ENCODE results near the gene CYP4F12. TPM values are rescaled to one million over a fixed set of nuclear protein-coding genes. Genes with fewer than 3 reads are reported as not detected.

The CYP4F12 gene
- total and polyA plus RNA-seq, 10 of the 15 experiments (the other 5 are each of a cell fraction or from before 2014, with no cell fraction given), result 0.12 to 0.20 TPM; not detected in 8

DNA sequence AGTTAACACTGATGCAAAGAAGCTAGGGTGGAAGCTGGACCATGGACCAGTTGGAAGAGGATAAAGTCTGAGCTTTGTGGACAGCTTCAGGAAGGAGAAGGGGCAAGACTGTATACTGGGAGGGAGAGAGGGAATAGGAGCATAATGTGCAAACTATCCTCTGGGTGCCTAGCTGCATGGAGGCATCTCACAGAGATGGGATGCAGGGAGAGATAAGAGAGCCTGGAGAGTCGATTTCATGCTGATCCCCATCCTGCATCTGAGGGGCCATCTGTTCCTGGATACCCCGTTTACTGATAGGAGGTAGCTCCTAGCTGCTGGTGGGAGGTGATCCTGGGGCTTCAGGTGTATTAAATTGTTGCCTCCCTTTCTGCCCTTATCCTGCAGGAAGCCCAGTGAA is 23.4 kb upstream of the CYP4F12 start:
- no peak overlapping the region for H3K9ac ChIP-seq (ENCODE audit: control insufficient read depth, insufficient read depth, low read length)
- BruUV-seq (replicated peaks), result no TSS peak
- RAD21 ChIA-PET (ENCODE audit: unreplicated experiment), result no interaction called here
- TF ChIP-seq, protein P1, sequence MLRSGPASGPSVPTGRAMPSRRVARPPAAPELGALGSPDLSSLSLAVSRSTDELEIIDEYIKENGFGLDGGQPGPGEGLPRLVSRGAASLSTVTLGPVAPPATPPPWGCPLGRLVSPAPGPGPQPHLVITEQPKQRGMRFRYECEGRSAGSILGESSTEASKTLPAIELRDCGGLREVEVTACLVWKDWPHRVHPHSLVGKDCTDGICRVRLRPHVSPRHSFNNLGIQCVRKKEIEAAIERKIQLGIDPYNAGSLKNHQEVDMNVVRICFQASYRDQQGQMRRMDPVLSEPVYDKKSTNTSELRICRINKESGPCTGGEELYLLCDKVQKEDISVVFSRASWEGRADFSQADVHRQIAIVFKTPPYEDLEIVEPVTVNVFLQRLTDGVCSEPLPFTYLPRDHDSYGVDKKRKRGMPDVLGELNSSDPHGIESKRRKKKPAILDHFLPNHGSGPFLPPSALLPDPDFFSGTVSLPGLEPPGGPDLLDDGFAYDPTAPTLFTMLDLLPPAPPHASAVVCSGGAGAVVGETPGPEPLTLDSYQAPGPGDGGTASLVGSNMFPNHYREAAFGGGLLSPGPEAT (IDR thresholded peaks at IDR 0.05; ENCODE audit: low read depth), result no peak
- TF ChIP-seq ZNF24 (IDR thresholded peaks at IDR 0.05) (no peak), PAX5 (IDR thresholded peaks at IDR 0.05; ENCODE audit: borderline replicate concordance, low read depth, low read length) (no peak), SIN3A (IDR thresholded peaks at IDR 0.05; ENCODE audit: low read depth, low read length) (no peak), ZNF384 (IDR thresholded peaks at IDR 0.05; ENCODE audit: borderline replicate concordance, low read depth, low read length) (no peak), IRF4 (IDR thresholded peaks at IDR 0.05; ENCODE audit: low read depth, low read length) (no peak), NFYA (IDR thresholded peaks at IDR 0.05; ENCODE audit: borderline replicate concordance, low read depth, low read length) (no peak), TCF7 (IDR thresholded peaks at IDR 0.05; ENCODE audit: borderline replicate concordance) (no peak), TARDBP (IDR thresholded peaks at IDR 0.05; ENCODE audit: borderline replicate concordance) (no peak), POLR2AphosphoS5 (IDR thresholded peaks at IDR 0.05; ENCODE audit: low read length) (no peak), ZNF622 (IDR thresholded peaks at IDR 0.05) (no peak), SMC3 (IDR thresholded peaks at IDR 0.05; ENCODE audit: borderline replicate concordance, low read length) (no peak), EGR1 (IDR thresholded peaks at IDR 0.05; ENCODE audit: borderline replicate concordance in 1 of 2, low read depth in 2 of 2, low read length in 2 of 2) (no peak), POU2F2 (IDR thresholded peaks at IDR 0.05; ENCODE audit: borderline replicate concordance, low read depth, low read length) (no peak), JUNB (IDR thresholded peaks at IDR 0.05) (no peak), NFIC (IDR thresholded peaks at IDR 0.05; ENCODE audit: low read depth, low read length) (no peak)
- TF ChIP-seq, protein P2, sequence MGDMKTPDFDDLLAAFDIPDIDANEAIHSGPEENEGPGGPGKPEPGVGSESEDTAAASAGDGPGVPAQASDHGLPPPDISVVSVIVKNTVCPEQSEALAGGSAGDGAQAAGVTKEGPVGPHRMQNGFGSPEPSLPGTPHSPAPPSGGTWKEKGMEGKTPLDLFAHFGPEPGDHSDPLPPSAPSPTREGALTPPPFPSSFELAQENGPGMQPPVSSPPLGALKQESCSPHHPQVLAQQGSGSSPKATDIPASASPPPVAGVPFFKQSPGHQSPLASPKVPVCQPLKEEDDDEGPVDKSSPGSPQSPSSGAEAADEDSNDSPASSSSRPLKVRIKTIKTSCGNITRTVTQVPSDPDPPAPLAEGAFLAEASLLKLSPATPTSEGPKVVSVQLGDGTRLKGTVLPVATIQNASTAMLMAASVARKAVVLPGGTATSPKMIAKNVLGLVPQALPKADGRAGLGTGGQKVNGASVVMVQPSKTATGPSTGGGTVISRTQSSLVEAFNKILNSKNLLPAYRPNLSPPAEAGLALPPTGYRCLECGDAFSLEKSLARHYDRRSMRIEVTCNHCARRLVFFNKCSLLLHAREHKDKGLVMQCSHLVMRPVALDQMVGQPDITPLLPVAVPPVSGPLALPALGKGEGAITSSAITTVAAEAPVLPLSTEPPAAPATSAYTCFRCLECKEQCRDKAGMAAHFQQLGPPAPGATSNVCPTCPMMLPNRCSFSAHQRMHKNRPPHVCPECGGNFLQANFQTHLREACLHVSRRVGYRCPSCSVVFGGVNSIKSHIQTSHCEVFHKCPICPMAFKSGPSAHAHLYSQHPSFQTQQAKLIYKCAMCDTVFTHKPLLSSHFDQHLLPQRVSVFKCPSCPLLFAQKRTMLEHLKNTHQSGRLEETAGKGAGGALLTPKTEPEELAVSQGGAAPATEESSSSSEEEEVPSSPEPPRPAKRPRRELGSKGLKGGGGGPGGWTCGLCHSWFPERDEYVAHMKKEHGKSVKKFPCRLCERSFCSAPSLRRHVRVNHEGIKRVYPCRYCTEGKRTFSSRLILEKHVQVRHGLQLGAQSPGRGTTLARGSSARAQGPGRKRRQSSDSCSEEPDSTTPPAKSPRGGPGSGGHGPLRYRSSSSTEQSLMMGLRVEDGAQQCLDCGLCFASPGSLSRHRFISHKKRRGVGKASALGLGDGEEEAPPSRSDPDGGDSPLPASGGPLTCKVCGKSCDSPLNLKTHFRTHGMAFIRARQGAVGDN (IDR thresholded peaks at IDR 0.05), result no peak
- TF ChIP-seq, protein P3, sequence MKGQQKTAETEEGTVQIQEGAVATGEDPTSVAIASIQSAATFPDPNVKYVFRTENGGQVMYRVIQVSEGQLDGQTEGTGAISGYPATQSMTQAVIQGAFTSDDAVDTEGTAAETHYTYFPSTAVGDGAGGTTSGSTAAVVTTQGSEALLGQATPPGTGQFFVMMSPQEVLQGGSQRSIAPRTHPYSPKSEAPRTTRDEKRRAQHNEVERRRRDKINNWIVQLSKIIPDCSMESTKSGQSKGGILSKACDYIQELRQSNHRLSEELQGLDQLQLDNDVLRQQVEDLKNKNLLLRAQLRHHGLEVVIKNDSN (IDR thresholded peaks at IDR 0.05; ENCODE audit: borderline replicate concordance, extremely low read length, insufficient read depth, low read depth, low read length), result no peak

More for the DNA sequence above, 23.4 kb upstream of the CYP4F12 start:
- CTCF ChIA-PET, result no interaction called here
- Histone ChIP-seq H3K9me3 (replicated peaks; ENCODE audit: control insufficient read depth, insufficient read depth, low read length) (no peaks in the 10 kb centered on the region; the same call in 2 of the 3 replicates), H3K36me3 (ENCODE audit: control insufficient read depth in 2 of 2, insufficient read depth in 2 of 2, low read length in 1 of 2) (no peaks in the 10 kb centered on the region), H3K27ac (ENCODE audit: control insufficient read depth, insufficient read depth) (no peak overlapping the region), H3K27me3 (replicated peaks in 1 of 2; ENCODE audit: control insufficient read depth in 2 of 2, insufficient read depth in 2 of 2, low read length in 1 of 2) (no peaks in the 10 kb centered on the region), H3K4me3 (no peak overlapping the region), H2AFZ (ENCODE audit: control insufficient read depth, low read depth, low read length) (no peak overlapping the region), H3K79me2 (ENCODE audit: control insufficient read depth, insufficient read depth, low read length) (no peaks in the 10 kb centered on the region), H3K4me2 (ENCODE audit: control insufficient read depth, insufficient read depth) (no peak overlapping the region), H4K20me1 (ENCODE audit: control insufficient read depth, insufficient read depth) (no peaks in the 10 kb centered on the region), H3K4me1 (ENCODE audit: control insufficient read depth, insufficient read depth, low read length) (no peaks in the 10 kb centered on the region)
- POLR2A ChIA-PET, result no interaction called here
- intact Hi-C loops (cut with micrococcal nuclease; ENCODE audit: unreplicated experiment), result no loop called here
- SMC1A ChIA-PET (ENCODE audit: uncharacterized antibody, unreplicated experiment), result no interaction called here
- WGBS (ENCODE audit: insufficient coverage, insufficient replicate concordance, low lambda C conversion rate, missing lambda C conversion rate), result 13% methylated on average over 2 of the region's 2 CpGs
- no peak for FAIRE-seq
- ATAC-seq, result no peak
- in situ Hi-C loops (cut with MboI), result loop anchor here (25.0 kb wide), 1 partner anchor 738 kb away; no protein-coding TSS in a partner anchor
- no peak for DNase-seq (ENCODE audit: low read depth, low spot score)

Data from GM12878 (cell line).